HEK293 (cell line): ENCODE results near the gene TTC9C.
A peak's percentile ranks its signal among the peaks of the same experiment; 100 is the strongest.

ENCODE experiments used
- BCL11B ChIP-seq: fragments of 450-650 bp; formaldehyde crosslinking; IDR thresholded peaks from 2 replicates; pipeline ENCODE4 v1.5.1; 2016; ENCODE audit warnings: low read depth, missing biosample characterization, missing genetic modification characterization
- EGR2 ChIP-seq: fragments of 450-650 bp; formaldehyde crosslinking; IDR thresholded peaks from 2 replicates; pipeline ENCODE4 v1.5.1; 2016; ENCODE audit warnings: low read depth, missing biosample characterization, missing genetic modification characterization
- GLIS2 ChIP-seq: fragments of 450-650 bp; formaldehyde crosslinking; IDR thresholded peaks from 2 replicates; pipeline ENCODE4 v1.5.1; 2016; ENCODE audit warnings: missing biosample characterization, missing genetic modification characterization
- KLF9 ChIP-seq: fragments of 450-650 bp; formaldehyde crosslinking; IDR thresholded peaks from 2 replicates; pipeline ENCODE4 v1.5.1; 2016; ENCODE audit warnings: missing biosample characterization, missing genetic modification characterization, low read depth
- OSR2 ChIP-seq: fragments of 450-650 bp; formaldehyde crosslinking; IDR thresholded peaks from 2 replicates; pipeline ENCODE4 v1.5.1; 2016; ENCODE audit warnings: missing biosample characterization, missing genetic modification characterization
- PRDM2 ChIP-seq: fragments of 450-650 bp; formaldehyde crosslinking; IDR thresholded peaks from 2 replicates; pipeline ENCODE4 v1.5.1; 2016; ENCODE audit warnings: missing biosample characterization, missing genetic modification characterization, borderline replicate concordance
- REPIN1 ChIP-seq: fragments of 450-650 bp; formaldehyde crosslinking; IDR thresholded peaks from 2 replicates; pipeline ENCODE4 v1.5.1; 2017; ENCODE audit warnings: missing biosample characterization, missing genetic modification characterization, low read depth
- SP3 ChIP-seq: fragments of 450-650 bp; formaldehyde crosslinking; IDR thresholded peaks from 2 replicates; pipeline ENCODE4 v1.5.1; 2016; ENCODE audit warnings: missing biosample characterization, missing genetic modification characterization
- SP7 ChIP-seq: fragments of 450-650 bp; formaldehyde crosslinking; IDR thresholded peaks from 2 replicates; pipeline ENCODE4 v1.5.1; 2016; ENCODE audit warnings: missing biosample characterization, missing genetic modification characterization
- YY1 ChIP-seq: fragments of 450-650 bp; formaldehyde crosslinking; IDR thresholded peaks from 2 replicates; pipeline ENCODE4 v1.5.1; 2018; ENCODE audit warnings: missing biosample characterization, missing genetic modification characterization
- YY2 ChIP-seq: fragments of 450-650 bp; formaldehyde crosslinking; IDR thresholded peaks from 2 replicates; pipeline ENCODE4 v1.5.1; 2016; ENCODE audit warnings: missing biosample characterization, missing genetic modification characterization
- ZBTB20 ChIP-seq: fragments of 450-650 bp; formaldehyde crosslinking; IDR thresholded peaks from 2 replicates; pipeline ENCODE4 v1.5.1; 2016; ENCODE audit warnings: missing biosample characterization, missing genetic modification characterization
- ZBTB26 ChIP-seq: fragments of 450-650 bp; formaldehyde crosslinking; optimal IDR thresholded peaks from 2 replicates; pipeline ENCODE3; 2016; ENCODE audit warnings: missing biosample characterization, mild to moderate bottlenecking, missing genetic modification characterization
- ZFHX2 ChIP-seq: fragments of 450-650 bp; formaldehyde crosslinking; conservative IDR thresholded peaks from 2 replicates; pipeline ENCODE4 v1.5.1; 2016; ENCODE audit warnings: missing biosample characterization, missing genetic modification characterization
- ZNF140 ChIP-seq: fragments of 450-650 bp; formaldehyde crosslinking; IDR thresholded peaks from 2 replicates; pipeline ENCODE4 v1.5.1; 2016; ENCODE audit warnings: missing biosample characterization, missing genetic modification characterization
- ZNF175 ChIP-seq: fragments of 450-650 bp; formaldehyde crosslinking; IDR thresholded peaks from 2 replicates; pipeline ENCODE4 v1.5.1; 2016; ENCODE audit warnings: missing biosample characterization, missing genetic modification characterization
- ZNF311 ChIP-seq: fragments of 450-650 bp; formaldehyde crosslinking; IDR thresholded peaks from 2 replicates; pipeline ENCODE4 v1.5.1; 2017; ENCODE audit warnings: missing biosample characterization, missing genetic modification characterization, borderline replicate concordance
- ZNF335 ChIP-seq: fragments of 450-650 bp; formaldehyde crosslinking; conservative IDR thresholded peaks from 2 replicates; pipeline ENCODE4 v1.5.1; 2016; ENCODE audit warnings: missing biosample characterization, missing genetic modification characterization
- ZNF354C ChIP-seq: fragments of 450-650 bp; formaldehyde crosslinking; IDR thresholded peaks from 2 replicates; pipeline ENCODE4 v1.5.1; 2016; ENCODE audit warnings: missing biosample characterization, missing genetic modification characterization, low read depth, borderline replicate concordance
- ZNF449 ChIP-seq: fragments of 450-650 bp; formaldehyde crosslinking; IDR thresholded peaks from 2 replicates; pipeline ENCODE4 v1.5.1; 2017; ENCODE audit warnings: missing biosample characterization, mild to moderate bottlenecking, missing genetic modification characterization, moderate library complexity
- ZNF629 ChIP-seq: fragments of 450-650 bp; formaldehyde crosslinking; IDR thresholded peaks from 2 replicates; pipeline ENCODE4 v1.5.1; 2017; ENCODE audit warnings: missing biosample characterization, missing genetic modification characterization
- ZNF654 ChIP-seq: fragments of 450-650 bp; formaldehyde crosslinking; IDR thresholded peaks from 2 replicates; pipeline ENCODE4 v1.5.1; 2016; ENCODE audit warnings: low read depth, missing biosample characterization, missing genetic modification characterization
- ZNF692 ChIP-seq: fragments of 450-650 bp; formaldehyde crosslinking; IDR thresholded peaks from 2 replicates; pipeline ENCODE4 v1.5.1; 2016; ENCODE audit warnings: missing biosample characterization, missing genetic modification characterization
- ZSCAN23 ChIP-seq: fragments of 450-650 bp; formaldehyde crosslinking; IDR thresholded peaks from 2 replicates; pipeline ENCODE4 v1.5.1; 2016; ENCODE audit warnings: missing biosample characterization, missing genetic modification characterization
- TF ChIP-seq, protein P1 (sequence below): fragments of 450-650 bp; formaldehyde crosslinking; IDR thresholded peaks from 2 replicates; pipeline ENCODE4 v1.5.1; 2016; ENCODE audit warnings: missing biosample characterization, missing genetic modification characterization
- TF ChIP-seq, protein P2 (sequence below): sonication (generic); formaldehyde crosslinking; IDR thresholded peaks from 2 replicates; pipeline ENCODE4 v1.8.1; 2022; ENCODE audit warnings: mild to moderate bottlenecking, moderate library complexity, missing genetic modification reagents

The TTC9C gene

GRCh38 chr11:62787005-62787759, 58.9 kb downstream of the TTC9C start, which contains the start of gene TMEM179B (continued):
- TF ChIP-seq, protein P1, sequence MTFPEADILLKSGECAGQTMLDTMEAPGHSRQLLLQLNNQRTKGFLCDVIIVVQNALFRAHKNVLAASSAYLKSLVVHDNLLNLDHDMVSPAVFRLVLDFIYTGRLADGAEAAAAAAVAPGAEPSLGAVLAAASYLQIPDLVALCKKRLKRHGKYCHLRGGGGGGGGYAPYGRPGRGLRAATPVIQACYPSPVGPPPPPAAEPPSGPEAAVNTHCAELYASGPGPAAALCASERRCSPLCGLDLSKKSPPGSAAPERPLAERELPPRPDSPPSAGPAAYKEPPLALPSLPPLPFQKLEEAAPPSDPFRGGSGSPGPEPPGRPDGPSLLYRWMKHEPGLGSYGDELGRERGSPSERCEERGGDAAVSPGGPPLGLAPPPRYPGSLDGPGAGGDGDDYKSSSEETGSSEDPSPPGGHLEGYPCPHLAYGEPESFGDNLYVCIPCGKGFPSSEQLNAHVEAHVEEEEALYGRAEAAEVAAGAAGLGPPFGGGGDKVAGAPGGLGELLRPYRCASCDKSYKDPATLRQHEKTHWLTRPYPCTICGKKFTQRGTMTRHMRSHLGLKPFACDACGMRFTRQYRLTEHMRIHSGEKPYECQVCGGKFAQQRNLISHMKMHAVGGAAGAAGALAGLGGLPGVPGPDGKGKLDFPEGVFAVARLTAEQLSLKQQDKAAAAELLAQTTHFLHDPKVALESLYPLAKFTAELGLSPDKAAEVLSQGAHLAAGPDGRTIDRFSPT (tag by site-specific recombination), result peak; percentile 53; the same call in 1 of the 2 replicates
- TF ChIP-seq ZNF449 (tag by site-specific recombination) (peak; percentile 32; the same call in 1 of the 2 replicates), SP7 (peak; percentile 53; the same call in 1 of the 2 replicates), REPIN1 (tag by site-specific recombination) (no peak), ZNF354C (tag by site-specific recombination) (no peak), ZSCAN23 (tag by site-specific recombination) (no peak), BCL11B (tag by site-specific recombination) (peak; percentile 42; the same call in 1 of the 2 replicates), SP3 (tag by site-specific recombination) (peak; percentile 89), ZNF629 (tag by site-specific recombination) (peak; percentile 65), ZNF692 (0 out of 2 replicates have a peak, but pooled peaks have one; percentile 14), ZNF140 (no peak), OSR2 (tag by site-specific recombination) (no peak), YY1 (tag by site-specific recombination) (peak; percentile 82), KLF9 (tag by site-specific recombination) (peak; percentile 43), ZNF175 (tag by site-specific recombination) (no peak), YY2 (tag by site-specific recombination) (peak; percentile 84), GLIS2 (tag by site-specific recombination) (peak; percentile 15; the same call in 1 of the 2 replicates), ZBTB26 (tag by site-specific recombination) (peak; percentile 80), EGR2 (peak; percentile 61; the same call in 1 of the 2 replicates), ZFHX2 (tag by site-specific recombination) (peak; percentile 58; the same call in 1 of the 2 replicates), ZNF654 (tag by site-specific recombination) (no peak), ZBTB20 (tag by site-specific recombination) (peak; percentile 66), ZNF335 (peak; percentile 72), PRDM2 (tag by site-specific recombination) (no peak), ZNF311 (tag by site-specific recombination) (no peak)
- TF ChIP-seq, protein P2, sequence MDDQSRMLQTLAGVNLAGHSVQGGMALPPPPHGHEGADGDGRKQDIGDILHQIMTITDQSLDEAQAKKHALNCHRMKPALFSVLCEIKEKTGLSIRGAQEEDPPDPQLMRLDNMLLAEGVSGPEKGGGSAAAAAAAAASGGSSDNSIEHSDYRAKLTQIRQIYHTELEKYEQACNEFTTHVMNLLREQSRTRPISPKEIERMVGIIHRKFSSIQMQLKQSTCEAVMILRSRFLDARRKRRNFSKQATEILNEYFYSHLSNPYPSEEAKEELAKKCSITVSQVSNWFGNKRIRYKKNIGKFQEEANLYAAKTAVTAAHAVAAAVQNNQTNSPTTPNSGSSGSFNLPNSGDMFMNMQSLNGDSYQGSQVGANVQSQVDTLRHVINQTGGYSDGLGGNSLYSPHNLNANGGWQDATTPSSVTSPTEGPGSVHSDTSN (CRISPR knock-in tag), result peak; percentile 65
